Right lobe of liver (tissue), 6 donors: ENCODE data around the gene KCNJ8. TPM values are rescaled to one million over a fixed set of nuclear protein-coding genes. Genes with fewer than 3 reads are reported as not detected.
A peak's percentile ranks its signal among the peaks of the same experiment; 100 is the strongest.
"Not testable (repeated sequence)": the region's sequence is repeated elsewhere in the genome, so short reads cannot be mapped to it uniquely, and the experiment has no call there.

Source experiments
- ATAC-seq, 4 donors: fragments of 200-7000 bp; cut with Tn5 transposase; one replicate each; pipeline ENCODE4 v1.9.1; 2020; ENCODE audit warnings: mild to moderate bottlenecking in 4 of 4, moderate library complexity in 4 of 4
- DNase-seq, 3 donors: peaks; one replicate each; pipeline ENCODE4 v3.0.0-alpha.2; 2020
- H3K27ac ChIP-seq, 3 donors: fragments of 200-600 bp; one replicate each; pipeline ENCODE4 v1.8.0; 2022
- H3K27me3 ChIP-seq, 2 donors: fragments of 200-600 bp; one replicate each; pipeline ENCODE4 v1.8.0; 2022
- H3K36me3 ChIP-seq, 4 donors: fragments of 200-600 bp; sonication (generic) in 1 of 4; one replicate each; pipeline versions ENCODE4 v1.5.1 to v1.8.0; 2017 to 2022; ENCODE audit warnings: control low read depth in 1 of 4
- H3K4me1 ChIP-seq, 4 donors: fragments of 200-600 bp; sonication (generic) in 1 of 4; one replicate each; pipeline versions ENCODE4 v1.5.1 to v1.8.0; 2017 to 2022; ENCODE audit warnings: control low read depth in 1 of 4
- H3K4me3 ChIP-seq, 3 donors: fragments of 200-600 bp; one replicate each; pipeline ENCODE4 v1.8.0; 2022
- H3K9me3 ChIP-seq, 4 donors: fragments of 200-600 bp; sonication (generic) in 1 of 4; one replicate each; pipeline versions ENCODE4 v1.5.1 to v1.8.0; 2017 to 2022; ENCODE audit warnings: control low read depth in 1 of 4
- CTCF ChIP-seq, 4 donors: fragments of 200-600 bp in 3 of 4; fragments of 450-650 bp in 1 of 4; IDR thresholded peaks; one replicate each; pipeline versions ENCODE4 v1.5.1 to v1.8.0; 2016 to 2022; ENCODE audit warnings: antibody characterized with exemption in 4 of 4, mild to moderate bottlenecking in 2 of 4
- POLR2A ChIP-seq: fragments of 450-650 bp; IDR thresholded peaks from one replicate; pipeline ENCODE4 v1.6.1; 2017; ENCODE audit warnings: antibody characterized with exemption, mild to moderate bottlenecking
- WGBS: methylation state at CpG from one replicate; pipeline ENCODE4 v1.1.6; 2018; ENCODE audit warnings: low coverage, low lambda C conversion rate; ENCODE audit not compliant: insufficient coverage; ENCODE audit errors: missing lambda C conversion rate; 5-methylcytosine and 5-hydroxymethylcytosine counted together
- intact Hi-C, 2 donors: fragments of 100-400 bp; cut with DNase I; formaldehyde crosslinking; loops; one replicate each; pipeline versions ENCODE4 v1.11.2 to v1.14.1; 2022
- total RNA-seq, 6 experiments: library from RNA; depleted of rRNA in 2 of 6; stranded (reverse); fragments of >200 nt in 2 of 6; fragmentation: NEBNext Ultra II Directional in 3 of 6; extraction: Animal tissue kit (Norgen Biotek cat#: 25700) in 3 of 6; gene quantifications; one replicate each; pipeline versions ENCODE4 v1.1.0 to v1.2.4, GENCODE V29; 2016 to 2023
- donor health status: DM: no; HTN: yes; CAD: no.
- donor health status: DM: no; HTN: no; CAD: no.
- donor health status: DM: no; HTN: no; CAD: no.
- donor health status: DM: no; HTN: yes; CAD: no.
- donor health status: DM: no; HTN: yes; CAD: no.

KCNJ8 gene
- total RNA-seq, 6 experiments from 2014 or later = 9.1 to 37.5 (median 25.4) TPM

- no peak overlapping the region for H3K4me3 ChIP-seq
- H3K4me1 ChIP-seq = peaks cover 0 to 30% (median 12%) of the 10 kb centered on the region in 4 donors
- TF ChIP-seq POLR2A (no peak), CTCF (IDR thresholded peaks at IDR 0.05) (no peak)
- no peak for ATAC-seq
- H3K27ac ChIP-seq = peak overlapping the region; percentile 14 to 86 (median 75)
- 57% methylated on average over 3 of the region's 3 CpGs for WGBS
- no peak for DNase-seq
- H3K27me3 ChIP-seq = no peaks in the 10 kb centered on the region
- no peaks in the 10 kb centered on the region for H3K9me3 ChIP-seq
- intact Hi-C loops = no loop called here
- H3K36me3 ChIP-seq = no peaks in the 10 kb centered on the region
Observed at GRCh38 chr12:21813751-21814150, 39.2 kb upstream of the KCNJ8 start.

- Histone ChIP-seq H3K4me3 (no peak overlapping the region), H3K27ac (peak overlapping the region in 1 of 3 donors; percentile 75), H3K36me3 (no peaks in the 10 kb centered on the region), H3K4me1 (peaks cover 0 to 27% (median 12%) of the 10 kb centered on the region in 4 donors), H3K27me3 (no peaks in the 10 kb centered on the region), H3K9me3 (no peaks in the 10 kb centered on the region)
- intact Hi-C loops = no loop called here
- no peak for TF ChIP-seq POLR2A
- TF ChIP-seq CTCF (IDR thresholded peaks at IDR 0.05) = no peak
- DNase-seq = no peak
- no peak for ATAC-seq
Observed at GRCh38 chr12:21813125-21813524, 38.6 kb upstream of the KCNJ8 start.

- H3K27ac ChIP-seq, H3K27me3 ChIP-seq, DNase-seq, intact Hi-C loops, ATAC-seq, H3K4me3 ChIP-seq, H3K36me3 ChIP-seq, H3K9me3 ChIP-seq: not testable (repeated sequence)
- H3K4me1 ChIP-seq = peaks cover 0 to 26% (median 12%) of the 10 kb centered on the region in 4 donors
- 94% methylated on average over 2 of the region's 2 CpGs for WGBS
Observed at GRCh38 chr12:21812340-21812739, 37.8 kb upstream of the KCNJ8 start.

GRCh38 chr12:21809100-21809499, 34.6 kb upstream of the KCNJ8 start:
- no peak for ATAC-seq
- TF ChIP-seq POLR2A = no peak
- no peak for TF ChIP-seq CTCF (IDR thresholded peaks at IDR 0.05)
- intact Hi-C loops = no loop called here

GRCh38 chr12:21806255-21806654, 31.7 kb upstream of the KCNJ8 start:
- H3K9me3 ChIP-seq = no peaks in the 10 kb centered on the region
- H3K36me3 ChIP-seq = no peaks in the 10 kb centered on the region
- no peak overlapping the region for H3K4me3 ChIP-seq
- peaks cover 0 to 9% (median 0%) of the 10 kb centered on the region in 4 donors for H3K4me1 ChIP-seq
- no peak overlapping the region for H3K27ac ChIP-seq
- DNase-seq (no peak), ATAC-seq (peak in 2 of 4 donors; percentile 12 to 25)
- no peaks in the 10 kb centered on the region for H3K27me3 ChIP-seq
- intact Hi-C loops = no loop called here
- no peak for TF ChIP-seq CTCF (IDR thresholded peaks at IDR 0.05)
- no peak for TF ChIP-seq POLR2A

More at GRCh38 chr12:21809100-21809499, 34.6 kb upstream of the KCNJ8 start:
- Histone ChIP-seq H3K27me3 (no peaks in the 10 kb centered on the region), H3K27ac (no peak overlapping the region), H3K9me3 (no peaks in the 10 kb centered on the region), H3K36me3 (no peaks in the 10 kb centered on the region), H3K4me1 (peaks cover 0 to 13% (median 5%) of the 10 kb centered on the region in 4 donors), H3K4me3 (no peak overlapping the region)
- DNase-seq = no peak
